K562 (cell line): ENCODE results near the gene PPP1R16B.

Experiments
- FOXJ3 ChIP-seq: sonication (generic); formaldehyde crosslinking; IDR thresholded peaks from 2 replicates; pipeline ENCODE4 v1.4.0; 2020; ENCODE audit warnings: mild to moderate bottlenecking, missing genetic modification reagents
- ILF3 ChIP-seq: fragments of 450-650 bp; IDR thresholded peaks from 2 replicates; pipeline ENCODE4 v1.6.1; 2018; ENCODE audit warnings: antibody characterized with exemption, mild to moderate bottlenecking, moderate library complexity, borderline replicate concordance
- NR3C1 ChIP-seq: sonication (generic); formaldehyde crosslinking; IDR thresholded peaks from 2 replicates; pipeline ENCODE4 v1.8.1; 2022; ENCODE audit warnings: missing genetic modification reagents
- PCBP1 ChIP-seq: fragments of 200-400 bp; formaldehyde crosslinking; IDR thresholded peaks from 2 replicates; pipeline ENCODE4 v1.6.1; 2018; ENCODE audit warnings: mild to moderate bottlenecking, low read depth, low read length; ENCODE audit not compliant: poor library complexity, severe bottlenecking
- POLR2A ChIP-seq: fragments of 450-650 bp; conservative IDR thresholded peaks from 2 replicates; pipeline ENCODE4 v1.6.1; 2016
- RBM34 ChIP-seq: fragments of 200-400 bp; formaldehyde crosslinking; IDR thresholded peaks from 2 replicates; pipeline ENCODE4 v1.6.1; 2018; ENCODE audit warnings: low read length, borderline replicate concordance; ENCODE audit not compliant: insufficient read depth
- TF ChIP-seq, protein P1 (sequence below), 2 experiments: fragments of 450-650 bp; formaldehyde crosslinking in 1 of 2; IDR thresholded peaks; 2 replicates each; pipeline versions ENCODE4 v1.4.0 to v1.6.1; 2014 to 2020; ENCODE audit warnings: mild to moderate bottlenecking in 2 of 2, borderline replicate concordance in 1 of 2, low read depth in 1 of 2
- TF ChIP-seq, protein P2 (sequence below), 3 experiments: IDR thresholded peaks in 2 of 3; conservative IDR thresholded peaks in 1 of 3; 2 replicates each; pipeline ENCODE4 v1.5.1; 2011 to 2012; ENCODE audit warnings: low read length in 3 of 3, mild to moderate bottlenecking in 3 of 3, control low read depth in 2 of 3, improper control_type of control experiment in 1 of 3, inconsistent platforms in 1 of 3, low read depth in 1 of 3, mixed read lengths in 1 of 3, moderate library complexity in 1 of 3; ENCODE audit not compliant: insufficient read depth in 2 of 3
- TF ChIP-seq, protein P3 (sequence below): fragments of 450-650 bp; formaldehyde crosslinking; IDR thresholded peaks from 2 replicates; pipeline ENCODE4 v1.4.0; 2020; ENCODE audit warnings: mild to moderate bottlenecking
- TF ChIP-seq, protein P4 (sequence below): IDR thresholded peaks from 3 replicates; pipeline ENCODE4 v1.6.1; 2011; ENCODE audit warnings: borderline replicate concordance, mild to moderate bottlenecking, moderate library complexity; ENCODE audit not compliant: insufficient read length; ENCODE audit errors: extremely low read depth

GRCh38 chr20:38888059-38888831, 82.7 kb downstream of the PPP1R16B start:
- TF ChIP-seq POLR2A (no peak), FOXJ3 (no peak), RBM34 (no peak), NR3C1 (CRISPR knock-in tag) (no peak), ILF3 (no peak), PCBP1 (no peak)
- TF ChIP-seq, protein P1, sequence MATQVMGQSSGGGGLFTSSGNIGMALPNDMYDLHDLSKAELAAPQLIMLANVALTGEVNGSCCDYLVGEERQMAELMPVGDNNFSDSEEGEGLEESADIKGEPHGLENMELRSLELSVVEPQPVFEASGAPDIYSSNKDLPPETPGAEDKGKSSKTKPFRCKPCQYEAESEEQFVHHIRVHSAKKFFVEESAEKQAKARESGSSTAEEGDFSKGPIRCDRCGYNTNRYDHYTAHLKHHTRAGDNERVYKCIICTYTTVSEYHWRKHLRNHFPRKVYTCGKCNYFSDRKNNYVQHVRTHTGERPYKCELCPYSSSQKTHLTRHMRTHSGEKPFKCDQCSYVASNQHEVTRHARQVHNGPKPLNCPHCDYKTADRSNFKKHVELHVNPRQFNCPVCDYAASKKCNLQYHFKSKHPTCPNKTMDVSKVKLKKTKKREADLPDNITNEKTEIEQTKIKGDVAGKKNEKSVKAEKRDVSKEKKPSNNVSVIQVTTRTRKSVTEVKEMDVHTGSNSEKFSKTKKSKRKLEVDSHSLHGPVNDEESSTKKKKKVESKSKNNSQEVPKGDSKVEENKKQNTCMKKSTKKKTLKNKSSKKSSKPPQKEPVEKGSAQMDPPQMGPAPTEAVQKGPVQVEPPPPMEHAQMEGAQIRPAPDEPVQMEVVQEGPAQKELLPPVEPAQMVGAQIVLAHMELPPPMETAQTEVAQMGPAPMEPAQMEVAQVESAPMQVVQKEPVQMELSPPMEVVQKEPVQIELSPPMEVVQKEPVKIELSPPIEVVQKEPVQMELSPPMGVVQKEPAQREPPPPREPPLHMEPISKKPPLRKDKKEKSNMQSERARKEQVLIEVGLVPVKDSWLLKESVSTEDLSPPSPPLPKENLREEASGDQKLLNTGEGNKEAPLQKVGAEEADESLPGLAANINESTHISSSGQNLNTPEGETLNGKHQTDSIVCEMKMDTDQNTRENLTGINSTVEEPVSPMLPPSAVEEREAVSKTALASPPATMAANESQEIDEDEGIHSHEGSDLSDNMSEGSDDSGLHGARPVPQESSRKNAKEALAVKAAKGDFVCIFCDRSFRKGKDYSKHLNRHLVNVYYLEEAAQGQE (IDR thresholded peaks at IDR 0.05; ENCODE audit: borderline replicate concordance) = no peak
- TF ChIP-seq, protein P1 (CRISPR knock-in tag; IDR thresholded peaks at IDR 0.05; ENCODE audit: low read depth) = no peak
- TF ChIP-seq, protein P2, sequence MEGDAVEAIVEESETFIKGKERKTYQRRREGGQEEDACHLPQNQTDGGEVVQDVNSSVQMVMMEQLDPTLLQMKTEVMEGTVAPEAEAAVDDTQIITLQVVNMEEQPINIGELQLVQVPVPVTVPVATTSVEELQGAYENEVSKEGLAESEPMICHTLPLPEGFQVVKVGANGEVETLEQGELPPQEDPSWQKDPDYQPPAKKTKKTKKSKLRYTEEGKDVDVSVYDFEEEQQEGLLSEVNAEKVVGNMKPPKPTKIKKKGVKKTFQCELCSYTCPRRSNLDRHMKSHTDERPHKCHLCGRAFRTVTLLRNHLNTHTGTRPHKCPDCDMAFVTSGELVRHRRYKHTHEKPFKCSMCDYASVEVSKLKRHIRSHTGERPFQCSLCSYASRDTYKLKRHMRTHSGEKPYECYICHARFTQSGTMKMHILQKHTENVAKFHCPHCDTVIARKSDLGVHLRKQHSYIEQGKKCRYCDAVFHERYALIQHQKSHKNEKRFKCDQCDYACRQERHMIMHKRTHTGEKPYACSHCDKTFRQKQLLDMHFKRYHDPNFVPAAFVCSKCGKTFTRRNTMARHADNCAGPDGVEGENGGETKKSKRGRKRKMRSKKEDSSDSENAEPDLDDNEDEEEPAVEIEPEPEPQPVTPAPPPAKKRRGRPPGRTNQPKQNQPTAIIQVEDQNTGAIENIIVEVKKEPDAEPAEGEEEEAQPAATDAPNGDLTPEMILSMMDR (IDR thresholded peaks at IDR 0.05 in 2 of 3, conservative IDR thresholded peaks at IDR 0.05 in 1 of 3; ENCODE audit: insufficient read depth in 2 of 3, low read depth in 1 of 3, low read length in 3 of 3) = no peak
- TF ChIP-seq, protein P3, sequence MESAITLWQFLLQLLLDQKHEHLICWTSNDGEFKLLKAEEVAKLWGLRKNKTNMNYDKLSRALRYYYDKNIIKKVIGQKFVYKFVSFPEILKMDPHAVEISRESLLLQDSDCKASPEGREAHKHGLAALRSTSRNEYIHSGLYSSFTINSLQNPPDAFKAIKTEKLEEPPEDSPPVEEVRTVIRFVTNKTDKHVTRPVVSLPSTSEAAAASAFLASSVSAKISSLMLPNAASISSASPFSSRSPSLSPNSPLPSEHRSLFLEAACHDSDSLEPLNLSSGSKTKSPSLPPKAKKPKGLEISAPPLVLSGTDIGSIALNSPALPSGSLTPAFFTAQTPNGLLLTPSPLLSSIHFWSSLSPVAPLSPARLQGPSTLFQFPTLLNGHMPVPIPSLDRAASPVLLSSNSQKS (CRISPR knock-in tag) = no peak
- TF ChIP-seq, protein P4, sequence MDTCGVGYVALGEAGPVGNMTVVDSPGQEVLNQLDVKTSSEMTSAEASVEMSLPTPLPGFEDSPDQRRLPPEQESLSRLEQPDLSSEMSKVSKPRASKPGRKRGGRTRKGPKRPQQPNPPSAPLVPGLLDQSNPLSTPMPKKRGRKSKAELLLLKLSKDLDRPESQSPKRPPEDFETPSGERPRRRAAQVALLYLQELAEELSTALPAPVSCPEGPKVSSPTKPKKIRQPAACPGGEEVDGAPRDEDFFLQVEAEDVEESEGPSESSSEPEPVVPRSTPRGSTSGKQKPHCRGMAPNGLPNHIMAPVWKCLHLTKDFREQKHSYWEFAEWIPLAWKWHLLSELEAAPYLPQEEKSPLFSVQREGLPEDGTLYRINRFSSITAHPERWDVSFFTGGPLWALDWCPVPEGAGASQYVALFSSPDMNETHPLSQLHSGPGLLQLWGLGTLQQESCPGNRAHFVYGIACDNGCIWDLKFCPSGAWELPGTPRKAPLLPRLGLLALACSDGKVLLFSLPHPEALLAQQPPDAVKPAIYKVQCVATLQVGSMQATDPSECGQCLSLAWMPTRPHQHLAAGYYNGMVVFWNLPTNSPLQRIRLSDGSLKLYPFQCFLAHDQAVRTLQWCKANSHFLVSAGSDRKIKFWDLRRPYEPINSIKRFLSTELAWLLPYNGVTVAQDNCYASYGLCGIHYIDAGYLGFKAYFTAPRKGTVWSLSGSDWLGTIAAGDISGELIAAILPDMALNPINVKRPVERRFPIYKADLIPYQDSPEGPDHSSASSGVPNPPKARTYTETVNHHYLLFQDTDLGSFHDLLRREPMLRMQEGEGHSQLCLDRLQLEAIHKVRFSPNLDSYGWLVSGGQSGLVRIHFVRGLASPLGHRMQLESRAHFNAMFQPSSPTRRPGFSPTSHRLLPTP = no peak
